Measurements from ENCODE around the gene UST. TPM values are rescaled to one million over a fixed set of nuclear protein-coding genes. Genes with fewer than 3 reads are reported as not detected.

Gene UST
- total RNA-seq, 1 experiment from 2014 or later = 6.8 TPM

- no peak for DNase-seq (ENCODE audit: low read depth)
Observed at GRCh38 chr6:148803979-148804378, 57.1 kb downstream of the UST start.

- DNase-seq (ENCODE audit: low read depth) = no peak
Observed at GRCh38 chr6:148805777-148806176, 58.9 kb downstream of the UST start.

- DNase-seq (ENCODE audit: low read depth) = no peak
Observed at GRCh38 chr6:148807784-148808183, 61.0 kb downstream of the UST start.

GRCh38 chr6:148808786-148809304, 62.0 kb downstream of the UST start:
- DNase-seq (ENCODE audit: low read depth) = no peak

GRCh38 chr6:148811459-148811858, 64.6 kb downstream of the UST start:
- no peak for DNase-seq (ENCODE audit: low read depth)

- DNase-seq (ENCODE audit: low read depth) = no peak
Observed at GRCh38 chr6:148814082-148814790, 67.4 kb downstream of the UST start.

- DNase-seq (ENCODE audit: low read depth) = no peak
Observed at GRCh38 chr6:148814869-148815268, 68.0 kb downstream of the UST start.

GRCh38 chr6:148816117-148816516, 69.3 kb downstream of the UST start:
- DNase-seq (ENCODE audit: low read depth) = no peak

- no peak for DNase-seq (ENCODE audit: low read depth)
Observed at GRCh38 chr6:148817689-148818088, 70.9 kb downstream of the UST start.

- DNase-seq (ENCODE audit: low read depth) = no peak
Observed at GRCh38 chr6:148818939-148819575, 72.2 kb downstream of the UST start.

- DNase-seq (ENCODE audit: low read depth) = no peak
Observed at GRCh38 chr6:148819852-148820251, 73.0 kb downstream of the UST start.

- DNase-seq (ENCODE audit: low read depth) = no peak
Observed at GRCh38 chr6:148822819-148823218, 76.0 kb downstream of the UST start.

GRCh38 chr6:148824291-148824690, 77.5 kb downstream of the UST start:
- DNase-seq (ENCODE audit: low read depth) = no peak

- no peak for DNase-seq (ENCODE audit: low read depth)
Observed at GRCh38 chr6:148824960-148825359, 78.1 kb downstream of the UST start.

GRCh38 chr6:148825492-148825891, 78.7 kb downstream of the UST start:
- DNase-seq (ENCODE audit: low read depth) = no peak

- no peak for DNase-seq (ENCODE audit: low read depth)
Observed at GRCh38 chr6:148827416-148828045, 80.7 kb downstream of the UST start.

- DNase-seq (ENCODE audit: low read depth) = no peak
Observed at GRCh38 chr6:148828047-148828446, 81.2 kb downstream of the UST start.

- DNase-seq (ENCODE audit: low read depth) = no peak
Observed at GRCh38 chr6:148829415-148830101, 82.7 kb downstream of the UST start.

GRCh38 chr6:148830614-148831013, 83.8 kb downstream of the UST start:
- DNase-seq (ENCODE audit: low read depth) = no peak

GRCh38 chr6:148831064-148831463, 84.2 kb downstream of the UST start:
- DNase-seq (ENCODE audit: low read depth) = peak; percentile 54

- DNase-seq (ENCODE audit: low read depth) = no peak
Observed at GRCh38 chr6:148831531-148831930, 84.7 kb downstream of the UST start.

GRCh38 chr6:148835920-148836441, 89.2 kb downstream of the UST start:
- DNase-seq (ENCODE audit: low read depth) = peak; percentile 81

Data from RPMI7951 (cell line).